BLaER1 (cell line): ENCODE results near the gene BTNL2.

Source experiments
- H3K27ac ChIP-seq: shearing (Covaris generic); formaldehyde crosslinking; 2 replicates; pipeline ENCODE4 v1.8.1; 2022
- H3K27me3 ChIP-seq: shearing (Covaris generic); formaldehyde crosslinking; 2 replicates; pipeline ENCODE4 v1.8.1; 2022
- H3K36me3 ChIP-seq: shearing (Covaris generic); formaldehyde crosslinking; 2 replicates; pipeline ENCODE4 v1.8.1; 2022
- H3K4me1 ChIP-seq: shearing (Covaris generic); formaldehyde crosslinking; 2 replicates; pipeline ENCODE4 v1.8.1; 2022
- H3K4me2 ChIP-seq: shearing (Covaris generic); formaldehyde crosslinking; 2 replicates; pipeline ENCODE4 v1.8.1; 2022
- H3K4me3 ChIP-seq: shearing (Covaris generic); formaldehyde crosslinking; 2 replicates; pipeline ENCODE4 v1.8.1; 2022
- H3K9ac ChIP-seq: shearing (Covaris generic); formaldehyde crosslinking; 2 replicates; pipeline ENCODE4 v1.8.1; 2022
- H3K9me3 ChIP-seq: shearing (Covaris generic); formaldehyde crosslinking; 2 replicates; pipeline ENCODE4 v1.8.1; 2022
- H4K20me1 ChIP-seq: shearing (Covaris generic); formaldehyde crosslinking; 2 replicates; pipeline ENCODE4 v1.8.1; 2022
- Cebpa-rat ChIP-seq: shearing (Covaris generic); IDR thresholded peaks from 2 replicates; pipeline ENCODE4 v1.8.1; 2022

Gene BTNL2

GRCh38 chr6:32416036-32416435 lies 9.1 kb upstream of the BTNL2 start:
- H3K4me2 ChIP-seq: peak overlapping the region; percentile 33; the same call in 1 of the 2 replicates
- no peak for TF ChIP-seq Cebpa-rat
- no peak overlapping the region for H3K4me3 ChIP-seq
- no peak overlapping the region for H3K27ac ChIP-seq
- H3K9me3 ChIP-seq: no peaks in the 10 kb centered on the region
- H3K36me3 ChIP-seq: no peaks in the 10 kb centered on the region
- no peak overlapping the region for H3K9ac ChIP-seq
- no peaks in the 10 kb centered on the region for H4K20me1 ChIP-seq
- no peaks in the 10 kb centered on the region for H3K27me3 ChIP-seq
- no peaks in the 10 kb centered on the region for H3K4me1 ChIP-seq

GRCh38 chr6:32415521-32416019 lies 8.6 kb upstream of the BTNL2 start:
- H3K9ac ChIP-seq: no peak overlapping the region
- no peaks in the 10 kb centered on the region for H3K9me3 ChIP-seq
- H3K4me2 ChIP-seq: peak overlapping the region; percentile 33
- H3K4me1 ChIP-seq: no peaks in the 10 kb centered on the region
- H3K4me3 ChIP-seq: no peak overlapping the region
- no peaks in the 10 kb centered on the region for H3K27me3 ChIP-seq
- H3K36me3 ChIP-seq: no peaks in the 10 kb centered on the region
- TF ChIP-seq Cebpa-rat: no peak
- no peaks in the 10 kb centered on the region for H4K20me1 ChIP-seq
- no peak overlapping the region for H3K27ac ChIP-seq

- Histone ChIP-seq H3K4me3 (no peak overlapping the region), H3K27me3 (no peaks in the 10 kb centered on the region), H3K4me2 (peak overlapping the region; percentile 24; the same call in 1 of the 2 replicates), H3K27ac (no peak overlapping the region), H3K9ac (no peak overlapping the region), H4K20me1 (no peaks in the 10 kb centered on the region), H3K4me1 (no peaks in the 10 kb centered on the region), H3K9me3 (no peaks in the 10 kb centered on the region), H3K36me3 (no peaks in the 10 kb centered on the region)
- no peak for TF ChIP-seq Cebpa-rat
Measured at GRCh38 chr6:32413427-32414047, 6.6 kb upstream of the BTNL2 start.

- H3K9me3 ChIP-seq: no peaks in the 10 kb centered on the region
- no peaks in the 10 kb centered on the region for H3K36me3 ChIP-seq
- no peak overlapping the region for H3K4me2 ChIP-seq
- H3K27me3 ChIP-seq: no peaks in the 10 kb centered on the region
- no peak overlapping the region for H3K27ac ChIP-seq
- H3K4me1 ChIP-seq: no peaks in the 10 kb centered on the region
- H3K9ac ChIP-seq: no peak overlapping the region
- TF ChIP-seq Cebpa-rat: no peak
- no peaks in the 10 kb centered on the region for H4K20me1 ChIP-seq
- no peak overlapping the region for H3K4me3 ChIP-seq
Measured at GRCh38 chr6:32411566-32412327, 4.8 kb upstream of the BTNL2 start.

- H3K36me3 ChIP-seq: no peaks in the 10 kb centered on the region
- H3K4me2 ChIP-seq: no peak overlapping the region
- no peaks in the 10 kb centered on the region for H3K9me3 ChIP-seq
- H3K27me3 ChIP-seq: no peaks in the 10 kb centered on the region
- H3K4me1 ChIP-seq: no peaks in the 10 kb centered on the region
- no peak overlapping the region for H3K27ac ChIP-seq
- no peak for TF ChIP-seq Cebpa-rat
- H4K20me1 ChIP-seq: no peaks in the 10 kb centered on the region
- no peak overlapping the region for H3K9ac ChIP-seq
- no peak overlapping the region for H3K4me3 ChIP-seq
Measured at GRCh38 chr6:32410906-32411305, 3.9 kb upstream of the BTNL2 start.

- TF ChIP-seq Cebpa-rat: no peak
- Histone ChIP-seq H3K9ac (no peak overlapping the region), H3K36me3 (no peaks in the 10 kb centered on the region), H3K4me1 (no peaks in the 10 kb centered on the region), H3K4me2 (no peak overlapping the region), H3K9me3 (no peaks in the 10 kb centered on the region), H3K4me3 (no peak overlapping the region), H3K27me3 (no peaks in the 10 kb centered on the region), H4K20me1 (no peaks in the 10 kb centered on the region), H3K27ac (no peak overlapping the region)
Measured at GRCh38 chr6:32406197-32406596, 784 bp downstream of the BTNL2 start.

- Histone ChIP-seq H3K27ac (no peak overlapping the region), H3K4me3 (no peak overlapping the region), H3K36me3 (no peaks in the 10 kb centered on the region), H3K4me1 (no peaks in the 10 kb centered on the region), H4K20me1 (no peaks in the 10 kb centered on the region), H3K4me2 (no peak overlapping the region), H3K9me3 (no peaks in the 10 kb centered on the region), H3K9ac (no peak overlapping the region), H3K27me3 (no peaks in the 10 kb centered on the region)
- TF ChIP-seq Cebpa-rat: no peak
Measured at GRCh38 chr6:32405656-32406055, 1.3 kb downstream of the BTNL2 start.

- H3K27me3 ChIP-seq: no peaks in the 10 kb centered on the region
- no peak for TF ChIP-seq Cebpa-rat
Measured at GRCh38 chr6:32402812-32403211, 4.2 kb downstream of the BTNL2 start.

GRCh38 chr6:32401284-32401963 lies 5.6 kb downstream of the BTNL2 start:
- H4K20me1 ChIP-seq: no peaks in the 10 kb centered on the region
- no peaks in the 10 kb centered on the region for H3K36me3 ChIP-seq
- no peaks in the 10 kb centered on the region for H3K27me3 ChIP-seq
- H3K9me3 ChIP-seq: no peaks in the 10 kb centered on the region
- TF ChIP-seq Cebpa-rat: no peak
- no peak overlapping the region for H3K4me2 ChIP-seq
- H3K4me3 ChIP-seq: no peak overlapping the region
- H3K27ac ChIP-seq: no peak overlapping the region
- no peak overlapping the region for H3K9ac ChIP-seq
- no peaks in the 10 kb centered on the region for H3K4me1 ChIP-seq

More at GRCh38 chr6:32402812-32403211, 4.2 kb downstream of the BTNL2 start:
- Histone ChIP-seq H3K4me3 (no peak overlapping the region), H3K36me3 (no peaks in the 10 kb centered on the region), H3K9ac (no peak overlapping the region), H3K27ac (no peak overlapping the region), H3K9me3 (no peaks in the 10 kb centered on the region), H3K4me2 (no peak overlapping the region), H3K4me1 (no peaks in the 10 kb centered on the region), H4K20me1 (no peaks in the 10 kb centered on the region)
